Neuron (in vitro differentiated cells): ENCODE results near the gene FAM107B.

Experiments
- H2AFZ ChIP-seq: one replicate; pipeline ENCODE4 v1.6.1; 2013; ENCODE audit warnings: low read depth, mild to moderate bottlenecking, inconsistent platforms, low read length, moderate library complexity
- H3K27me3 ChIP-seq: one replicate; pipeline ENCODE4 v1.6.1; 2013; ENCODE audit warnings: low read length; ENCODE audit not compliant: insufficient read depth
- H3K36me3 ChIP-seq: one replicate; pipeline ENCODE4 v1.6.1; 2013; ENCODE audit warnings: low read length; ENCODE audit not compliant: insufficient read depth
- H3K4me1 ChIP-seq: one replicate; pipeline ENCODE4 v1.6.1; 2013; ENCODE audit warnings: low read length; ENCODE audit not compliant: insufficient read depth
- H3K4me3 ChIP-seq: 2 replicates; pipeline ENCODE4 v1.5.1; 2013; ENCODE audit warnings: mild to moderate bottlenecking, low read length, moderate library complexity
- H3K9me3 ChIP-seq: one replicate; pipeline ENCODE4 v1.6.1; 2013; ENCODE audit warnings: low read length

Gene FAM107B

GRCh38 chr10:14770927-14771326 lies 3.8 kb downstream of the FAM107B start:
- Histone ChIP-seq H2AFZ (no peak overlapping the region), H3K9me3 (no peaks in the 10 kb centered on the region), H3K4me3 (no peak overlapping the region), H3K27me3 (no peaks in the 10 kb centered on the region), H3K4me1 (no peaks in the 10 kb centered on the region), H3K36me3 (no peaks in the 10 kb centered on the region)

DNA sequence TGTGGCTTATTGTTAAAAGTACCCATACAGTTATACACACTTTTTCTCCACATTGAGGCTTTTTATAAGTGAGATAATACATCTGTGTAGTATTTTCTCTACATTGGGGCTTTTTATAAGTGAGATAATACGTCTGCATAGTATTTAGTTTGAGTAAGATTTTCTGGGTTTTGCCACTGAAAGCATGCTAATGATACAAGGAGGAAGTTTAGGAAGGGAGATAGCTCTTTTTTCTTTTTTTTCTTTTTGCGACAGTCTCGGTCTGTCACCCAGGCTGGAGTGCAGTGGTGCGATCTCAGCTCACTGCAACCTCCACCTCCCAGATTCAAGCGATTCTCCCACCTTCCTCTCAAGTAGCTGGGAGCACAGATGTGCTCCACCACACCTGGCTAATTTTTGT lies 13.3 kb downstream of the FAM107B start:
- Histone ChIP-seq H3K27me3 (no peaks in the 10 kb centered on the region), H2AFZ (no peak overlapping the region), H3K4me3 (no peak overlapping the region), H3K4me1 (no peaks in the 10 kb centered on the region), H3K9me3 (no peaks in the 10 kb centered on the region), H3K36me3 (no peaks in the 10 kb centered on the region)

DNA sequence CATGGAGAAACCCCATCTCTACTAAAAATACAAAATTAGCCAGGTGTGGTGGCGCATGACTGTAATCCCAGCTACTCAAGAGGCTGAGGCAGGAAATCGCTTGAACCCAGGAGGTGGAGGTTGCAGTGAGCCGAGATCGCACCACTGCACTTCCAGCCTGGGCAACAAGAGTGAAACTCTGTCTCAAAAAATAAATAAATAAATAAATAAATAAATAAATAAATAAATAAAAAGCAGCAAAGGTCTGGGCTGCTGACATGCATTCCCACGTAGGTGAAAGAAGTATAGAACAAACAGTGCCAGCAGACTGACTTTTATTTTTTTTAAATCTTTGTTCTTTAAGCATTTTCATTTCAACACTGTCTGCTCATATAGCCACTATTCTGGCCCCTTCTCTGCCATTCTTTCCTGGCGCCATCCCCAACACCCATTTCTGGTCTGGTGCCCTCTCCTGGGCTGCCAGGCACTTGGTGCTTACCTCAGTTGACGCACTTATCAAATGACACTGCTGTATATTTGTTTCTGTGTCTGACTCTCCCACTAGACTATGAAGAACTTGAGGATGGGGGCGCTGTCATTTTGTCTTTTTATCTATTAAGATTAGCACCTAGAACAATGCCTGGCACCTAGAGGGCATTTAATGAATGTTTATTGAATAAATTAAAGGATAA lies 15.6 kb downstream of the FAM107B start:
- no peaks in the 10 kb centered on the region for H3K4me1 ChIP-seq
- H2AFZ ChIP-seq = no peak overlapping the region
- no peaks in the 10 kb centered on the region for H3K36me3 ChIP-seq
- no peaks in the 10 kb centered on the region for H3K27me3 ChIP-seq
- H3K9me3 ChIP-seq = no peaks in the 10 kb centered on the region
- no peak overlapping the region for H3K4me3 ChIP-seq

GRCh38 chr10:14758451-14758850 lies 16.2 kb downstream of the FAM107B start:
- no peaks in the 10 kb centered on the region for H3K9me3 ChIP-seq
- H3K4me1 ChIP-seq = no peaks in the 10 kb centered on the region
- H3K27me3 ChIP-seq = no peaks in the 10 kb centered on the region
- no peak overlapping the region for H2AFZ ChIP-seq
- no peaks in the 10 kb centered on the region for H3K36me3 ChIP-seq
- no peak overlapping the region for H3K4me3 ChIP-seq

DNA sequence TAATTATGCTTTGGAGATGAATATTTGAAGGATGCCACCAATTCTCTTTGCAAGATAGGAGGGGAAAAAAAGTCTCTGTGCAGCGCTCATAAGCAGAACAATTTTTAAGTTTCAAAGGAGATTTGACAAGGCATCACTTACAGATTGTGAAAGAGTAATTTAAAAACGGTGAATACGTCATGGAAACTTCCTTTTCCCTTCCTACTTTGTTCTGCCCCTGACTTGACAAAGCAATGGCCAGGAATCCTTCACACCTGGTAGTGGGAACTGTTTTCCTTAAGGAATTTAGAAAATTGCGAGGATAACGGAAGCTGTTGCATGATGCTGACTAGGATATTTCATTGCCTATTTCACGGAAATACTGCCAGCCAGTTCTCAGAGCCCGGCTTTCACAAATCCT lies 16.7 kb downstream of the FAM107B start:
- no peaks in the 10 kb centered on the region for H3K4me1 ChIP-seq
- no peaks in the 10 kb centered on the region for H3K9me3 ChIP-seq

GRCh38 chr10:14757394-14757793 lies 17.3 kb downstream of the FAM107B start:
- Histone ChIP-seq H3K27me3 (no peaks in the 10 kb centered on the region), H3K4me1 (no peaks in the 10 kb centered on the region), H3K36me3 (no peaks in the 10 kb centered on the region), H3K9me3 (no peaks in the 10 kb centered on the region), H2AFZ (no peak overlapping the region), H3K4me3 (no peak overlapping the region)

More for the DNA sequence above, 16.7 kb downstream of the FAM107B start:
- H2AFZ ChIP-seq = no peak overlapping the region
- no peak overlapping the region for H3K4me3 ChIP-seq
- H3K36me3 ChIP-seq = no peaks in the 10 kb centered on the region
- no peaks in the 10 kb centered on the region for H3K27me3 ChIP-seq

GRCh38 chr10:14753441-14753840 lies 21.3 kb downstream of the FAM107B start:
- Histone ChIP-seq H3K36me3 (no peaks in the 10 kb centered on the region), H3K27me3 (no peaks in the 10 kb centered on the region), H3K9me3 (no peaks in the 10 kb centered on the region), H3K4me1 (no peaks in the 10 kb centered on the region), H3K4me3 (no peak overlapping the region), H2AFZ (no peak overlapping the region)

DNA sequence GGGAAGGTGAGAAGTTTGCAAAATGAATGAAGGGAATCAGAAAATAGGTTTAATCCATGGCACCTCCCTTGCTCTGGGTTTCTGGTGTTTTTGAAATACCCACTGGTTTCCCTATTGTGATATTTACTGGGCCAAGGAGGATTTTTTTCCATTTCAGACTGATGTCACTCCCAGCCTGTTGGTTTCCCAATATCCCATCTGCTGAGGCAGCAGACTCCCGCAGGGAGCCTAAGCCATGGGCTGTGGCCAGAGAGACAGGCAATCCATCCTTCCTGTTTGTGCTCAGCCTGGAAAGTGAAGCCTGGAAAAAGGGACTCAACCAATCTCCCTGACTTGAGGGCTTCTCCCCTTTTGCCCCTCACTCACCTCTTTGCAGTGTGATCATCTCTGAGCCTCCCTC lies 22.8 kb downstream of the FAM107B start:
- H3K27me3 ChIP-seq = no peaks in the 10 kb centered on the region

GRCh38 chr10:14751014-14751896 lies 23.4 kb downstream of the FAM107B start:
- Histone ChIP-seq H3K27me3 (no peaks in the 10 kb centered on the region), H3K9me3 (no peaks in the 10 kb centered on the region), H3K4me3 (no peak overlapping the region), H2AFZ (no peak overlapping the region), H3K36me3 (no peaks in the 10 kb centered on the region), H3K4me1 (no peaks in the 10 kb centered on the region)

More for the DNA sequence above, 22.8 kb downstream of the FAM107B start:
- no peaks in the 10 kb centered on the region for H3K9me3 ChIP-seq
- H2AFZ ChIP-seq = no peak overlapping the region
- no peak overlapping the region for H3K4me3 ChIP-seq
- no peaks in the 10 kb centered on the region for H3K4me1 ChIP-seq
- no peaks in the 10 kb centered on the region for H3K36me3 ChIP-seq

DNA sequence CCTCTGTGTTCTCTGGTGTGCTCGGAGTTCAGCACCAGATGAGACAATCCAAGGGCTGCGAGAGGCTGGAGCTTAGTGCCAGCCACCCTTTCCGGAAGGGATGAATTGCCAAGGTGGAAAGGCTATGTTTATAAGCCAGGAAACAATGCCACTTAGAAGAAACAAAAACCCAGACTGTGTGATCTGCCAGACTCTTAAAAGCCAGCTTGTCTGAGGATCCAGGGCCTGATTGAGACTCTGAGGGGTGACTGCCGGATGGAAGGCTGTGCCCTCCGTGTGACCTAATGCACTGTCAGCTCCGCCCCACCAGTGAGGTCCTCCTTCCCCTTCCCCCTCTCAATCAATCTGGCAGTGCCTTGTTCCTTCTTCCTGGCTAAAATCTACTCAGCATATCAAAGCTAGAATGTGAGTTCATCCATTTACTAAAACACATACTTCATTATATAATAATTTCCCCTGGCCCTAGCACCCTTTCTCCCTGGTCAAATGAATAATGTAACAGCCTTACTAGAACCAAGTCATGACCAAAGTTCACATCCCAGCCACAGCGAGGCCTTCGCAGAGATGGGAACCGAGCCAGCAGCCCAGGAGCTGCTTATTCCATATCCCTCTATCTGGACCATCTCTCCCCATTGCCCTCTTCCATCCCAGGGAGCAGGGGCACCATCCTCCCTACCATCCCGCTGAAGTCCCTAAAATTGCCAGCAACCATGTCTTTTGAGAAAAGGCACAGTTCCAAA lies 25.5 kb downstream of the FAM107B start:
- Histone ChIP-seq H3K36me3 (no peaks in the 10 kb centered on the region), H3K4me1 (no peaks in the 10 kb centered on the region), H3K9me3 (no peaks in the 10 kb centered on the region), H3K27me3 (no peaks in the 10 kb centered on the region), H2AFZ (no peak overlapping the region), H3K4me3 (no peak overlapping the region)

DNA sequence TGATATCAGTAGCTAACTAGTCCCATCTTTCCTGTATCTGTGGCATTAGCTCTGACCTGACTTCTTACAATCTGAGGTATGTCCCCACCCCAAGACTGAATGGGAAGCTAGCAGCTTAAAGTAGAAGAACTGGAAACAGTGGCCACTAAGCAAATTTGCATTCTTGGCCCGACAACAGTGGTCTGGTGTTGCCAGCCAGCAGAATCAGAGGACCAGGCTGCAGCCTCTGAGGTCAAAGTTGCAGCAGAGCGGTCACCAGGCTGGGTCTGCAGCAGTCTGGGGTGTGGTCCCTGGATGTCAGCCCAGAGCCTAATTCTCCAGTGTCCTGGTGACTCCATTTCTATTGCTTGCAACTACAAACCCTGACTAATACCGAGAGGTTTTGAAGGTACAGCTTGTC lies 26.3 kb downstream of the FAM107B start:
- H3K4me1 ChIP-seq = no peaks in the 10 kb centered on the region
- no peaks in the 10 kb centered on the region for H3K9me3 ChIP-seq
- H2AFZ ChIP-seq = no peak overlapping the region
- H3K36me3 ChIP-seq = no peaks in the 10 kb centered on the region
- no peaks in the 10 kb centered on the region for H3K27me3 ChIP-seq
- no peak overlapping the region for H3K4me3 ChIP-seq

- H3K36me3 ChIP-seq = no peaks in the 10 kb centered on the region
- H3K27me3 ChIP-seq = no peaks in the 10 kb centered on the region
- peaks cover 2% of the 10 kb centered on the region for H3K9me3 ChIP-seq
- no peak overlapping the region for H2AFZ ChIP-seq
- H3K4me3 ChIP-seq = no peak overlapping the region
- no peaks in the 10 kb centered on the region for H3K4me1 ChIP-seq
These were observed 31.9 kb downstream of the FAM107B start for GRCh38 chr10:14742815-14743214.

DNA sequence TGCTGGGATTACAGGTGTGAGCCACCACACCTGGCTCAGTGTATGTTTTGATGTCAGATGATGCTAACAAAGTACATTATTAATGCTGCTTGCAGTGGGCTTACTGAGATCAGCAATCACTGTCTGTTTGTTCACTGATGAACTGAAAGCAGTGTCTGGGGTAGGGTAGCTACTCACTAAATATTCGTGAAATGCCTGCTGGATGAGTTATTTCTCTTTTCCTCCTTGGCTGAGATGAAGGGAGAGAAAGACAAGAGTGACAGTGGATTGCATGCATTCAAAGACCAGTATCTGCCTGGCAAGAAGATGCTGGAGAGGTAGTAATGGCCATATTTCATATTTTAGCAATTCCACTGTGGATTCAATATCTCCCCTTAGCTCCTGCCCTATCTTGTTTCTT lies 32.3 kb downstream of the FAM107B start:
- H2AFZ ChIP-seq = no peak overlapping the region
- H3K9me3 ChIP-seq = peaks cover 2% of the 10 kb centered on the region
- no peaks in the 10 kb centered on the region for H3K36me3 ChIP-seq
- H3K27me3 ChIP-seq = no peaks in the 10 kb centered on the region
- no peak overlapping the region for H3K4me3 ChIP-seq
- no peaks in the 10 kb centered on the region for H3K4me1 ChIP-seq
